HL-60/S4 (cell line): ENCODE measurements around the gene AGL.
"Not testable (repeated sequence)": the region's sequence is repeated elsewhere in the genome, so short reads cannot be mapped to it uniquely, and the experiment has no call there.

ENCODE experiments used
- in situ Hi-C: fragments of 300-500 bp; cut with MboI; formaldehyde crosslinking; loops from 2 replicates; pipeline ENCODE4 v1.14.3; 2022; ENCODE audit warnings: low sequenced_read_pairs

AGL gene

GRCh38 chr1:99935534-99935933 is 85.4 kb downstream of the AGL start:
- in situ Hi-C loops = no loop called here

GRCh38 chr1:99936071-99936470 is 85.9 kb downstream of the AGL start:
- in situ Hi-C loops = no loop called here

DNA sequence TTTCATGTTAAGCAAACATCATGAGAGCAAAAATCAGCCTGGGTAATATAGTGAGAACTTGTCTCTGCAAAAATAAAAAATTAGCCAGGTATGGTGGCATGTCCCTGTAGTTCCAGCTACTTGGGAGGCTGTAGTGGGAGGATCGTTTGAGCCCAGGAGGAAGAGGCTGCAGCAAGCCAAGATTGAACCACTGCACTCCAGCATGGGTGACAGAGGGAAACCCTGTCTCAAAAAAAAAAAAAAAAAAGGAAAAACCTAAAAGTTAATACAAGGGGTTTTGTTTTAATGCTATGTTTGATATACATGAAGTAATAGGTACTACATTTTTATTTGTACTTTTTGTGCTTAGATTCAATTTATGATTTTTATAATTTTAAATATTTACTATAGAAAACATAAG is 92.6 kb downstream of the AGL start:
- in situ Hi-C loops = no loop called here

DNA sequence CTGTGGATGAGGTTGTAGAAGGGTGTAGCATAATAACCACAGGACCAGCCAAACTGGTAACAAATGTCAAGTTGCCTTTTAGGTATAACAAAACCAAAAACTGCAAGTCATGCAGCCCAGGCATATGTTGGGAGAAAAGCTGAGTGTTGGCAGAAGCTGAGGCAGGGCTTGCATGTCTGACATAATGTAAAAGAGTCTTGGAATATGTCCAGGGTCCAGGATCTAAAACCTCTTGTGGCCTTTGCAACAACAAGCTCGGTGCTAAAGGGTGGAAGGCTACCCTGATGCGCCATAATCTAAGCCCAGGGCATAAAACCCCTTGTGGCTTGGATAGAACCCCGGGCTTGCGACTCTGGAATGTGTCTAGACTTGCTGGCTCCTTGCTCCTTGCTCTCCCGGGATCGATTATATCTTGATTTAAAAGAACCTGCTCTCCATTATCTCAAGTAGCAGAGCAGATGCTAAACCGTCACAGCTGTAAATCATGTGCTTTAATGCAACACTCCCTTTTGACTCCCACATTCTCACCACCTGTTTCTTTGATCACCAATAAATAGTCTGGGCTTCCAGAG is 93.1 kb downstream of the AGL start:
- in situ Hi-C loops = no loop called here

DNA sequence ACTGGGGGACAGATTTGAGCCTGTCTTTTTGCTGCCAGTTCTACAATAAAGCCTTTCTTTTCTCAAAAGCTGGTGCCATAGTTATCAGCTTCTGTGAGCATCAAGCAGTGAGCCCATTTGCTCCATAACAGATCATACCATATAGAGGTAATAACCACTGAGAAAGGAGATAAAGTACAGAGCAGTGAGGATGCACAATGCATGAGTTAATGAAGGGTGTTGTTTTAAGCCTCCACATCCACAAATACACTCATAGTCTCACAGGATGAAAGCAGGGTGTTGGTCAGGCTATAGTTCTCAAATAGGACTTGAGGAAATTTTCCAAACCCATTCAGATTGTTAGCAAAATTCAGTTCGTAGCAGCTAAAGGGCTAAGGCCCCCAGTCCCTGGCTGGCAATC is 94.0 kb downstream of the AGL start:
- in situ Hi-C loops = no loop called here

DNA sequence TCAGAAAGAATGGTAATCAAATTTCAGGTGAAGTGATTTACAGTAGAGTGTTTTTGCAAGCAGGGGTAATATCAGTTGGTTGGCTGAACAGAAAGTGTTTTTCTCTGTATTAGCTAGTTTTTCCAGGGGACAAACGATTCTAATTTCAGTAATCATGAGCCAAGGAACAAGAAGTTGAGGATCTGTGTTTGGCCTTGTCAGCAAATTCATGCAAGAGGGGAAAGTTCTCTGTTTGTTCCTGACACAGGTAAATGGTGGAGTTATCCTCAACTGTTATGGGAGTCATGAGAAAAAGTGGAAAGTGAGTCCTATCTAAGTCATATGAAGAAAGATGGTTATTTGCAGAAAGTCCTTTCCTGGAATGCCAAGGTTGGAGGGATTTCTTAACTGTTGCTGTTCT is 95.0 kb downstream of the AGL start:
- in situ Hi-C loops = no loop called here

DNA sequence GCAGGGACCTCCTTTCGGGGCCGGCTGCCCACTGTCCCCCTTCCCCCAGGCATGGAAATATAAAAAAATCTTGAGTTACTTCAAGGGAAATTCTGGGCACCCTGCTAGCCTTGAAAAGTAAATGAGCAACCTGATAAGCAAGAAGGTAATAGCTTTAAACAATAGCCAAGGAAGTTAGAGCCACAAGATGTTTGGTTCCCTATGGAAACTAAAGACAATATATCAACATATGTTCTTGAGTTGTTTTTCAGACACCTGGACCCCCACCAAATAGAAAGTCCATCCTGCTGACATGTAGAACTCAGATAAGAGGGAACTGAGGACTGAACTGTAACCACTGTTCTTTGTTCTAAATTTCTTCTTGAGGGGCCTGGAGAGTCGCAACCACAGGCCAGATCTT is 100.3 kb downstream of the AGL start:
- in situ Hi-C loops = no loop called here

DNA sequence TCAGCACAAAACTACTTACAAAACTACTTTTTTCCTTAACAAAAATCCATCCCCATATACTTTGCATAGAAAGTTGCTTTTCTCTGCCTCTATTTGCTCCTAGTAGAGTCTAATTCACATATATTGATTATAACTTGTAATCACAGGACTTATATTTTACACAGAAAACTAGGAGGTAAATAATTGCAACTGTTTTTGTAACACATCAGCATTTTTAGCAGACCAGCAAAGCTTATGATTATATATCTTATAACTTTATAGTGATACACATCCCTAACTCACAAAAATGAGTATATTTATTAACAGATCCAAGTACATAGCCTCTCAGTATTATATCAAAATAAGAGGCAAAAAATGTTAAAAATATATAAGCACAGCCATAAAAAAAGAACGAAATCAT is 102.4 kb downstream of the AGL start:
- in situ Hi-C loops = no loop called here

DNA sequence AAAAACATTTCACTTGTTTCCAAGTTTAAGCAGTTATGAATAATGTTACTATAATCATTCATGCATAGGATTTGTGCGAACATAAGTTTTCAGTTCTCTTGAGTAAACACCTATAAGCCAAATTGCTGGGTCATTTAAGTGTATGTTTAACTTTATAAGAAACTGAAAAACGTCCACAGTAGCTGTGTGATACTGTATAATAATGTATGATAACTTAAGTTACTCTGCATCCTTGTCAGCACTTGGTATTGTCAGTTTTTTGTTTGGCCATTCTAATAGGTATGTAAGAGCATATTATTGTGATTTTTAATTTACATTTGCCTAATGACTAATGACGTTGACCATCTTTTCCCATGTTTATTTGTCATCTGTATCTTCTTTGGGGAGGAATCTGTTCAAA is 105.2 kb downstream of the AGL start:
- in situ Hi-C loops = no loop called here

DNA sequence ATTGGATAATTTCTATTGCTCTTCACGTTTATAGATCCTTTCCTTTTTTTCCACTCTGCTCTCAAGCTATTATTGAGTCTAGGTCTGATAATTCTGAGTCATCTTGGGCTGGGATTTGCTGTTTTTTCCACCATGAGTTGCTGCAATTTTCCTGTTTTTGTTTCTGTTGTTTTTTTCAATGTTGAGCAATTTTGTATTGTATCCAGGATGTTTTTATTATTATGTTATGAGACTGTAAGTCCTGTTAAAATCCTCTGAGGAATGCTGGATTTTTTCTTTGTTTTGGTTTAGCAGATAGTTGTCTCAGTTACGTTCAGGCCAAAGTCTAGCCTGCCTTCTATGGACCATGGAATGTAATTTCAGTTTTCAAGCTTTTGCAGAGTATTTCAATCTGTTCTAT is 106.6 kb downstream of the AGL start:
- in situ Hi-C loops = no loop called here

DNA sequence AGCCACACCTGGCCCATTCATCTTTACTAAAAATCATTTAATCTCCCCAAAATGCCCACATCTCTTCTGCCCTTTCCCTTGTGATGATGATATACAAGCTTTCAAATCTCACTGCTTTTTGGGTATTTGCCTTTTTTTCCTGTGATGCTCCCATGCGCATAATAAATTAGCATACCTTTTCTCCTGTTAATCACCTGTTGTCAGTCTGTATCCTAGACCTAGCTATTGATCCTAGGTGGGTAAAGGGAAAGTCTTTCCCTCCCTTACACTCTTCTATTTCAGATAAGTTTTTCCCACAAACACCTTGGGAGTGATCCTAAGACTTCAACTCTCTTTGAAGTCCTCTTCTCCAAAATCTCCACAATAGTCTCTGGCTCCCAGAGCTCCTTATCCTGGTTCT is 107.7 kb downstream of the AGL start:
- in situ Hi-C loops = no loop called here

DNA sequence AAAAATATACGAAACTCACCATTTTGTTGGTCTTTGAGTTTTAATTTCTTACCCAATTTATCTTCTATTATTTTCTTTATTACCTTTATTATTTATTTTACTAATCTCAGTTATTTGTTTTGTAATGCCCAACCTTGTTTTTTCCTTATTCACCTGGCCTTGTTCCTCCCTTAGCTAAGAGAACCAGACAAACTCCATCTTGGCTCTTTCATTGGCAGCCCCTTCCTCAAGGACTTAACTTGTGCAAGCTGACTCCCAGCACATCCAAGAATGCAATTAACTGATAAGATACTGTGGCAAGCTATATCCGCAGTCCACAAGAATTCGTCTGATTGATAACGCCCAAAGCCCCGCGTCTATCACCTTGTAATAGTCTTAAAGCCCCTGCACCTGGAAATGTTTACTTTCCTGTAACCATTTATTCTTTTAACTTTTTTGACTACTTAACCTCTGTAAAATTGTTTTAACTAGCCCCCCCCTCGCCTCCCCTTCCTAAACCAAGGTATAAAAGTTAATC is 109.1 kb downstream of the AGL start:
- in situ Hi-C loops = not testable (repeated sequence)

- in situ Hi-C loops = not testable (repeated sequence)
These were observed 110.1 kb downstream of the AGL start for GRCh38 chr1:99960260-99960659.

- in situ Hi-C loops = no loop called here
These were observed 113.1 kb downstream of the AGL start for GRCh38 chr1:99963041-99963795.

GRCh38 chr1:99964806-99965205 is 114.6 kb downstream of the AGL start:
- in situ Hi-C loops = no loop called here

GRCh38 chr1:99965646-99966375 is 115.7 kb downstream of the AGL start:
- in situ Hi-C loops = no loop called here

GRCh38 chr1:99968214-99968613 is 118.1 kb downstream of the AGL start:
- in situ Hi-C loops = no loop called here

GRCh38 chr1:99969260-99969728 is 119.1 kb downstream of the AGL start:
- in situ Hi-C loops = no loop called here

DNA sequence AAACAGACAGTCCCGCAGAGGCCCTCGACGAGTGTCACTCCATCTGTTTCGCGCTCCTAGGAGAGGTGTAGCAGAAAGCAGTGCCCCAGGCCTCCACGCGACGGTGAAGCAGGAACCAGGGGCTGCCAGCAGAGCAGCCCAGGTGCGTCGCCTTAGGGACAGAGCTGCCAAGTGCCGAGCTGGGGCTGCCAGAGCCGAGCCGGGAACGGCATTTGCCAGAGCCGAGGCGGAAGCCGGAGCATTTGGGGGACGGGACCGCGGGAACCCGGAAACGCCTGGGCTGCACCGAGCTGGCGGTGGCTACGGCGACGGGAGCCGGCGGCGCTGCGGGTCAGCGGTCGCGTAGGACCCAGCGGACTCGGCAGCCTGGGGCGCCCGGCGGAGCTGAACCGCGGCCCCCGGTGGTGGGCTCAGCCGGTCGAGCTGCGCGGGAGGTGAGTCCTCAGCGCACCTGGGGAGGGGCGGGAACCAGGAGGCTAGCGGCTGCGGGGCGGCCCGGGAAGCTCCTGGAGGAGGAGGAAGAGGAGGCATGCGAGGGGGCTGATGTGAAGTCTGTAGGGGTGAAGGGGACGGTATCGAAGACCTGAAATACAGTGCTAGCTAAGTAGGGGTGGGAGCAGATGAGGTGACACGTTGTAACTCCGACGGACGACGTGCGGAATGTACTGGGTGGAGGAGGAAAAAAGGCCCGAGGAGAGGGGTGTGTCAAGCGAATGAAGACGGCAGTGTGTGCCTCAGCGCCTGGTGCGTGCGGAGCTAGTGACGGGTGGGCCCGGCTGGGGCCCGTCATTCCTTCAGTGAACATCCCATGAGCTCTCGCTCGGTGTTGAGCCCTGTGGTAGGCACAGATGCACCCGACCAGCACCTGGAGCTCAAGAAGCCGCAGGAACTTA is 119.8 kb downstream of the AGL start, which contains the start of gene SLC35A3:
TSS of gene SLC35A3 (plus strand) at position 268 of the 893 bp plus-strand sequence. CDS start 23,559 bp downstream, outside the sequence.
- in situ Hi-C loops = no loop called here

DNA sequence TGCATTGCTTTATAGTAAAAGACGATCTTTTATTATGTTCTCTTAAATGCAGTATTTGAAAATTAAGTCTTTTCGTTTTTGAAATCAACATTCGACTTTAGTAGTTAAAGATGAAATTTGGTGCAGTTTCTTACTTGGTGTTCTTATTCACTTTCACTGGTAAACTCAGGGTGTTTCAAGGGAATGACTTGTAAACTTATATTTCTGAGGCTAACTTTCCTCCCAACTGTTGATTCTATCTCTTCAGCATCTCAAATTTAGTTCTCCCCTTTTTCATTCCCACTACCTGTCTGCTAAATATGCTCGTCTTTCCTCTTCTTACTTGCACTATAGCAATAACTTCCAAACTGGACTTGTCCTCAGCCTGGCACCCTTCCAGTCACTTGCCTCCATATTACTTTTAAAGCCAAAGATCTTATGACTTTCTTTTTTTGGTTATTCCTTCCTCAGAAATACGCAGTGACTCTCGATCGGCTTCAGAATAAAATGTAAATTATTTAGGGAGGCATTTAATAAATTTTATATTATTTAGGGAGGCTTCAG is 120.6 kb downstream of the AGL start:
- in situ Hi-C loops = no loop called here
